Neural progenitor cell (in vitro differentiated cells): Measurements from ENCODE around the gene P3H1.

Experiments
- CTCF ChIP-seq: fragments of 200-600 bp; sonication (generic); IDR thresholded peaks from 2 replicates; pipeline ENCODE4 v1.5.1; 2017; ENCODE audit warnings: antibody characterized with exemption, mild to moderate bottlenecking
- EZH2 ChIP-seq: fragments of 200-600 bp; sonication (generic); IDR thresholded peaks from 2 replicates; pipeline ENCODE4 v1.6.1; 2017; ENCODE audit warnings: antibody characterized with exemption, mild to moderate bottlenecking, moderate library complexity

GRCh38 chr1:42793824-42794223 lies 27.0 kb upstream of the P3H1 start:
- TF ChIP-seq CTCF = no peak
- no peak for TF ChIP-seq EZH2
